Measurements from ENCODE around the gene RAB30. TPM values are rescaled to one million over a fixed set of nuclear protein-coding genes. Genes with fewer than 3 reads are reported as not detected.

RAB30 gene
- total RNA-seq, 2 donors from 2014 or later = 8.4 to 15.8 TPM

GRCh38 chr11:83024270-83024854 is 47.3 kb downstream of the RAB30 start:
- Mint-ChIP-seq H3K36me3 (ENCODE audit: low read depth) (no peaks in the 10 kb centered on the region), H3K27ac (no peak overlapping the region), H3K4me1 (peaks cover 25% of the 10 kb centered on the region), H3K9me3 (no peaks in the 10 kb centered on the region), H3K27me3 (ENCODE audit: insufficient read depth) (no peaks in the 10 kb centered on the region), H3K4me3 (no peak overlapping the region)
- Histone ChIP-seq H3K9me3 (ENCODE audit: control insufficient read depth, low read length) (no peaks in the 10 kb centered on the region), H3K4me3 (ENCODE audit: low read length) (no peak overlapping the region), H3K36me3 (ENCODE audit: control insufficient read depth, insufficient read depth, low read length) (no peaks in the 10 kb centered on the region), H3K27me3 (ENCODE audit: control insufficient read depth, insufficient read depth, low read length, poor library complexity, severe bottlenecking) (no peaks in the 10 kb centered on the region), H3K4me1 (ENCODE audit: control insufficient read depth, insufficient read depth, low read length) (peaks cover 10% of the 10 kb centered on the region), H3K9ac (ENCODE audit: extremely low read depth, low read length, poor library complexity, severe bottlenecking) (no peak overlapping the region), H3K27ac (ENCODE audit: low read depth, low read length) (no peak overlapping the region)
- DNase-seq = no peak
- no peak for TF ChIP-seq CTCF (conservative IDR thresholded peaks at IDR 0.05)
- WGBS, 2 experiments (ENCODE audit: insufficient coverage in 1 of 2, insufficient read length in 1 of 2) = 79 to 89% methylated on average over 2 to 3 of the region's 3 CpGs

DNA sequence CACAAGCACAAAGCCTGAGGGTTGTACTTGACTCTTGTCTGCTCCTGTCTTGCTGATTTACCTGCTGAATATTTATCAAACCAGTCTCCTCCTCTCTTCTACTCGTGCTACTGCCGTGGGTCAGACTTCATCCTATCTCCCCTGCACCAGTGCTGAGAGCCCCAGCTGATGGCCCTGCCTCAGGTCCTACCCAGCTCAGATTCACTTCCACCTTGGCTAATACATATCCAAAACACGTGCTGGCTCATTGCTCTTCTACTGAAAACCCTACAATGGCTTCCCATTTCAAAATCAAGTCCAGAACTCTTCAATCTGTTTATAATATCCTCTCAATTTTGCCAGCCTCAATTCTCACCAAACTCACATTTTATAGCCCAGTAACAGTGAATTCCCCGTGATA is 48.3 kb downstream of the RAB30 start:
- WGBS, 2 experiments (ENCODE audit: insufficient coverage in 1 of 2, insufficient read length in 1 of 2) = 66 to 88% methylated on average over 2 to 4 of the region's 4 CpGs
- peaks cover 4% of the 10 kb centered on the region for H3K36me3 Mint-ChIP-seq (ENCODE audit: low read depth)
- H3K4me3 ChIP-seq (ENCODE audit: low read length) = no peak overlapping the region
- no peaks in the 10 kb centered on the region for H3K27me3 ChIP-seq (ENCODE audit: control insufficient read depth, insufficient read depth, low read length, poor library complexity, severe bottlenecking)
- no peak overlapping the region for H3K9ac ChIP-seq (ENCODE audit: extremely low read depth, low read length, poor library complexity, severe bottlenecking)
- H3K36me3 ChIP-seq (ENCODE audit: control insufficient read depth, insufficient read depth, low read length) = no peaks in the 10 kb centered on the region
- no peaks in the 10 kb centered on the region for H3K9me3 ChIP-seq (ENCODE audit: control insufficient read depth, low read length)
- H3K27ac ChIP-seq (ENCODE audit: low read depth, low read length) = no peak overlapping the region
- H3K27me3 Mint-ChIP-seq (ENCODE audit: insufficient read depth) = no peaks in the 10 kb centered on the region
- H3K4me1 Mint-ChIP-seq = peaks cover 25% of the 10 kb centered on the region
- TF ChIP-seq CTCF (conservative IDR thresholded peaks at IDR 0.05) = no peak
- peaks cover 10% of the 10 kb centered on the region for H3K4me1 ChIP-seq (ENCODE audit: control insufficient read depth, insufficient read depth, low read length)
- no peaks in the 10 kb centered on the region for H3K9me3 Mint-ChIP-seq
- H3K4me3 Mint-ChIP-seq = no peak overlapping the region
- DNase-seq = no peak
- no peak overlapping the region for H3K27ac Mint-ChIP-seq

DNA sequence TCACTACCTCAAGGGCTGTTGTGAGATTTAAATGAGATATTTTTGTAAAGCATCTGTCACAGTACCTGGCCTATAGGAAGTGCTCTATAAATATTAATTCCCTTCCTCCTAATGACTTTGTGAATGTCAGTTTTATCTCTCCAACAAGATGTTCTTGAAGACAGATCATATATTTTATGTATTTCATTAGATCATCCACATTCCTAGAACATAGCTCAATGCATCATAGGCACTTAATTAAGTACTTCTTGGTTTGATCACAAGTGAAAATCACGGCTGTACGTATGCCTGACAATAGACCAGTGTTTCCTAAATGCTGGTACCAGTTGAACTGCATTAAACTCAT is 49.9 kb downstream of the RAB30 start:
- Mint-ChIP-seq H3K36me3 (ENCODE audit: low read depth) (peaks cover 6% of the 10 kb centered on the region), H3K27ac (no peak overlapping the region), H3K4me3 (no peak overlapping the region), H3K4me1 (peaks cover 22% of the 10 kb centered on the region), H3K9me3 (no peaks in the 10 kb centered on the region), H3K27me3 (ENCODE audit: insufficient read depth) (no peaks in the 10 kb centered on the region)
- peaks cover 10% of the 10 kb centered on the region for H3K4me1 ChIP-seq (ENCODE audit: control insufficient read depth, insufficient read depth, low read length)
- H3K9ac ChIP-seq (ENCODE audit: extremely low read depth, low read length, poor library complexity, severe bottlenecking) = no peak overlapping the region
- H3K9me3 ChIP-seq (ENCODE audit: control insufficient read depth, low read length) = no peaks in the 10 kb centered on the region
- H3K27me3 ChIP-seq (ENCODE audit: control insufficient read depth, insufficient read depth, low read length, poor library complexity, severe bottlenecking) = no peaks in the 10 kb centered on the region
- no peak for TF ChIP-seq CTCF (conservative IDR thresholded peaks at IDR 0.05)
- no peak overlapping the region for H3K4me3 ChIP-seq (ENCODE audit: low read length)
- H3K36me3 ChIP-seq (ENCODE audit: control insufficient read depth, insufficient read depth, low read length) = no peaks in the 10 kb centered on the region
- no peak for DNase-seq
- WGBS, 2 experiments (ENCODE audit: insufficient coverage in 1 of 2, insufficient read length in 1 of 2) = 98% methylated on average over 2 of the region's 2 CpGs; no CpG with 5 or more reads in 1 of the 2 experiments
- H3K27ac ChIP-seq (ENCODE audit: low read depth, low read length) = no peak overlapping the region
